Stimulated activated CD8-positive, alpha-beta memory T cell treated with anti-CD3 and anti-CD28 coated beads, Interleukin-4, amount 100 ng/mL, for 1 hour (primary cell): Measurements from ENCODE around the gene BABAM2.

ENCODE experiments used
- DNase-seq, 2 donors: peaks; one replicate each; pipeline ENCODE4 v3.0.0-alpha.2; 2020; ENCODE audit warnings: low read depth in 2 of 2, low spot score in 1 of 2

The BABAM2 gene

GRCh38 chr2:28155086-28155485 is 264.6 kb downstream of the BABAM2 start:
- DNase-seq = no peak

- DNase-seq = no peak
Observed at GRCh38 chr2:28155627-28156026, 265.1 kb downstream of the BABAM2 start.

GRCh38 chr2:28158791-28159190 is 268.3 kb downstream of the BABAM2 start:
- DNase-seq = no peak

- no peak for DNase-seq
Observed at GRCh38 chr2:28160986-28161425, 270.5 kb downstream of the BABAM2 start.

GRCh38 chr2:28161466-28161865 is 270.9 kb downstream of the BABAM2 start:
- DNase-seq = no peak

- no peak for DNase-seq
Observed at GRCh38 chr2:28162564-28162963, 272.0 kb downstream of the BABAM2 start.

- no peak for DNase-seq
Observed at GRCh38 chr2:28163028-28163427, 272.5 kb downstream of the BABAM2 start.

GRCh38 chr2:28163627-28164279 is 273.2 kb downstream of the BABAM2 start:
- no peak for DNase-seq

GRCh38 chr2:28164280-28164801 is 273.8 kb downstream of the BABAM2 start:
- DNase-seq = no peak

GRCh38 chr2:28165087-28165635 is 274.6 kb downstream of the BABAM2 start:
- DNase-seq = no peak

- no peak for DNase-seq
Observed at GRCh38 chr2:28166956-28167355, 276.4 kb downstream of the BABAM2 start.

GRCh38 chr2:28168376-28168775 is 277.8 kb downstream of the BABAM2 start:
- DNase-seq = no peak

GRCh38 chr2:28169492-28169891 is 279.0 kb downstream of the BABAM2 start:
- DNase-seq = no peak

GRCh38 chr2:28172114-28172898 is 281.8 kb downstream of the BABAM2 start:
- no peak for DNase-seq

- no peak for DNase-seq
Observed at GRCh38 chr2:28173377-28173776, 282.8 kb downstream of the BABAM2 start.

GRCh38 chr2:28174211-28174610 is 283.7 kb downstream of the BABAM2 start:
- DNase-seq = no peak

GRCh38 chr2:28175028-28175427 is 284.5 kb downstream of the BABAM2 start:
- DNase-seq = no peak

- no peak for DNase-seq
Observed at GRCh38 chr2:28178946-28179345, 288.4 kb downstream of the BABAM2 start.

GRCh38 chr2:28181801-28182200 is 291.3 kb downstream of the BABAM2 start:
- no peak for DNase-seq

- DNase-seq = no peak
Observed at GRCh38 chr2:28182348-28182747, 291.8 kb downstream of the BABAM2 start.

GRCh38 chr2:28185153-28185552 is 294.6 kb downstream of the BABAM2 start:
- no peak for DNase-seq

GRCh38 chr2:28185891-28186290 is 295.4 kb downstream of the BABAM2 start:
- DNase-seq = no peak
